Osteoblast (primary cell): ENCODE results near the gene NACA. TPM values are rescaled to one million over a fixed set of nuclear protein-coding genes. Genes with fewer than 3 reads are reported as not detected.

ENCODE experiments used
- DNase-seq: peaks from one replicate; pipeline ENCODE4 v3.0.0; 2011; ENCODE audit warnings: low spot score, mixed read lengths; ENCODE audit not compliant: insufficient read length; ENCODE audit errors: missing footprints
- H2AFZ ChIP-seq: 2 replicates; pipeline ENCODE4 v1.6.0; 2011; ENCODE audit warnings: mild to moderate bottlenecking, low read length
- H3K27ac ChIP-seq: 2 replicates; pipeline ENCODE4 v1.5.1; 2011; ENCODE audit warnings: mild to moderate bottlenecking, low read depth, low read length, moderate library complexity
- H3K27me3 ChIP-seq: 2 replicates; pipeline ENCODE4 v1.6.0; 2012; ENCODE audit warnings: mild to moderate bottlenecking, control low read depth, inconsistent platforms, low read length, moderate library complexity; ENCODE audit not compliant: insufficient read depth
- H3K36me3 ChIP-seq: 2 replicates; pipeline ENCODE4 v1.5.1; 2011; ENCODE audit warnings: mild to moderate bottlenecking, low read length, control low read depth, moderate library complexity; ENCODE audit not compliant: insufficient read depth
- H3K4me1 ChIP-seq: 2 replicates; pipeline ENCODE4 v1.5.1; 2011; ENCODE audit warnings: mild to moderate bottlenecking, low read length, control low read depth, moderate library complexity; ENCODE audit not compliant: insufficient read depth
- H3K4me2 ChIP-seq: 2 replicates; pipeline ENCODE4 v1.6.0; 2011; ENCODE audit warnings: mild to moderate bottlenecking, low read length; ENCODE audit not compliant: insufficient read depth
- H3K4me3 ChIP-seq: fragments of 200-600 bp; sonication (generic); 3 replicates; pipeline ENCODE4 v1.5.1; 2012; ENCODE audit warnings: mild to moderate bottlenecking, low read length, inconsistent platforms; ENCODE audit not compliant: insufficient read depth
- H3K79me2 ChIP-seq: 2 replicates; pipeline ENCODE4 v1.6.0; 2012; ENCODE audit warnings: mild to moderate bottlenecking, low read length, control low read depth, inconsistent platforms; ENCODE audit not compliant: insufficient read depth
- H3K9me3 ChIP-seq: 2 replicates; pipeline ENCODE4 v1.5.1; 2011; ENCODE audit warnings: low read depth, low read length, control low read depth
- H4K20me1 ChIP-seq: 2 replicates; pipeline ENCODE4 v1.6.0; 2012; ENCODE audit warnings: mild to moderate bottlenecking, low read length, control low read depth; ENCODE audit not compliant: insufficient read depth
- CTCF ChIP-seq: IDR thresholded peaks from 2 replicates; pipeline ENCODE4 v1.5.1; 2011; ENCODE audit warnings: mild to moderate bottlenecking, low read depth, low read length, moderate library complexity; ENCODE audit errors: extremely low read depth
- total RNA-seq: library from RNA; depleted of rRNA; stranded (reverse); fragments of >200 nt; gene quantifications from 2 replicates; pipeline ENCODE4 v1.2.3, GENCODE V29; 2012

The NACA gene
- total RNA-seq, 1 donor, result 845 TPM

GRCh38 chr12:56724701-56724971, 463 bp downstream of the NACA start:
- Histone ChIP-seq H3K4me3 (peak overlapping the region; percentile 100), H3K27ac (peak overlapping the region; percentile 98), H3K79me2 (peaks cover 55% of the 10 kb centered on the region), H3K36me3 (peaks cover 34% of the 10 kb centered on the region), H2AFZ (peak overlapping the region; percentile 98), H3K9me3 (no peaks in the 10 kb centered on the region), H4K20me1 (peaks cover 47% of the 10 kb centered on the region), H3K4me1 (peaks cover 31% of the 10 kb centered on the region), H3K27me3 (no peaks in the 10 kb centered on the region), H3K4me2 (peak overlapping the region; percentile 98)
- no peak for DNase-seq
- TF ChIP-seq CTCF, result no peak

- Histone ChIP-seq H3K9me3 (no peaks in the 10 kb centered on the region), H3K79me2 (peaks cover 61% of the 10 kb centered on the region), H4K20me1 (peaks cover 53% of the 10 kb centered on the region), H2AFZ (peak overlapping the region; percentile 98), H3K4me3 (peak overlapping the region; percentile 100), H3K36me3 (peaks cover 39% of the 10 kb centered on the region), H3K27ac (peak overlapping the region; percentile 98), H3K27me3 (no peaks in the 10 kb centered on the region), H3K4me2 (peak overlapping the region; percentile 98), H3K4me1 (peaks cover 31% of the 10 kb centered on the region)
- TF ChIP-seq CTCF, result no peak
- no peak for DNase-seq
Measured at GRCh38 chr12:56723889-56724700, 1.0 kb downstream of the NACA start.

- Histone ChIP-seq H4K20me1 (peaks cover 57% of the 10 kb centered on the region), H3K9me3 (no peaks in the 10 kb centered on the region), H3K36me3 (peaks cover 44% of the 10 kb centered on the region), H3K27me3 (no peaks in the 10 kb centered on the region), H2AFZ (no peak overlapping the region), H3K4me1 (peaks cover 31% of the 10 kb centered on the region), H3K4me3 (peak overlapping the region; percentile 100), H3K4me2 (peak overlapping the region; percentile 98), H3K79me2 (peaks cover 68% of the 10 kb centered on the region), H3K27ac (peak overlapping the region; percentile 98)
- DNase-seq, result no peak
- no peak for TF ChIP-seq CTCF
Measured at GRCh38 chr12:56723352-56723751, 1.7 kb downstream of the NACA start.

- Histone ChIP-seq H3K36me3 (peaks cover 44% of the 10 kb centered on the region), H3K4me3 (peak overlapping the region; percentile 100), H4K20me1 (peaks cover 57% of the 10 kb centered on the region), H2AFZ (no peak overlapping the region), H3K4me2 (peak overlapping the region; percentile 98), H3K27ac (peak overlapping the region; percentile 98), H3K27me3 (no peaks in the 10 kb centered on the region), H3K4me1 (peaks cover 31% of the 10 kb centered on the region), H3K79me2 (peaks cover 71% of the 10 kb centered on the region), H3K9me3 (no peaks in the 10 kb centered on the region)
- DNase-seq, result no peak
- TF ChIP-seq CTCF, result no peak
Measured at GRCh38 chr12:56722832-56723231, 2.3 kb downstream of the NACA start.
